Lower leg skin (tissue), 3 donors: ENCODE results near the gene TSPEAR.

Source experiments
- POLR2A ChIP-seq, 2 donors: fragments of 450-650 bp; IDR thresholded peaks; one replicate each; pipeline ENCODE4 v1.6.1; 2016 to 2017; ENCODE audit warnings: antibody characterized with exemption in 2 of 2, mild to moderate bottlenecking in 1 of 2, moderate library complexity in 1 of 2
- TF ChIP-seq, protein P1 (sequence below), 3 donors: fragments of 450-650 bp; IDR thresholded peaks; one replicate each; pipeline ENCODE4 v1.5.1; 2016; ENCODE audit warnings: antibody characterized with exemption in 3 of 3, mild to moderate bottlenecking in 3 of 3, moderate library complexity in 2 of 3

DNA sequence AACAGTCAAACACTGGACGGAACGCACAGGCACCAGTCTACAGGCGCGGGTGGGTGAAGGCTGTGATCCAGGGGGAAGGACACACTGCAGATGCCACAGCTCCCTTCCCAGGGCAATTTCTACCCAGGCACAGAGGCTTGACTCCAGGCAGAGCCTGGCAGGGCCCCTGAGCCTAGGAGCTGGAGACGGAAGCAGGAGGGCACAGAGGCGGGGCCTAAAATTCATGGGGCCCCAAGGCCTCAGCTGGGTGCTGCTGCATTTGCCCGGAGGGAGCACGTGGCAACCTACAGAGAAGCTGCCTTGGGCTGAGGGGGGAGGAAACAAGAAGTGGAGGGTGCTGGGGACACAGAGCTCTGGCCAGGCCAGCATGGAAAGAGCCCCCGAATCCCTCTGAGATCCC is 49.0 kb upstream of the TSPEAR start:
- TF ChIP-seq, protein P1, sequence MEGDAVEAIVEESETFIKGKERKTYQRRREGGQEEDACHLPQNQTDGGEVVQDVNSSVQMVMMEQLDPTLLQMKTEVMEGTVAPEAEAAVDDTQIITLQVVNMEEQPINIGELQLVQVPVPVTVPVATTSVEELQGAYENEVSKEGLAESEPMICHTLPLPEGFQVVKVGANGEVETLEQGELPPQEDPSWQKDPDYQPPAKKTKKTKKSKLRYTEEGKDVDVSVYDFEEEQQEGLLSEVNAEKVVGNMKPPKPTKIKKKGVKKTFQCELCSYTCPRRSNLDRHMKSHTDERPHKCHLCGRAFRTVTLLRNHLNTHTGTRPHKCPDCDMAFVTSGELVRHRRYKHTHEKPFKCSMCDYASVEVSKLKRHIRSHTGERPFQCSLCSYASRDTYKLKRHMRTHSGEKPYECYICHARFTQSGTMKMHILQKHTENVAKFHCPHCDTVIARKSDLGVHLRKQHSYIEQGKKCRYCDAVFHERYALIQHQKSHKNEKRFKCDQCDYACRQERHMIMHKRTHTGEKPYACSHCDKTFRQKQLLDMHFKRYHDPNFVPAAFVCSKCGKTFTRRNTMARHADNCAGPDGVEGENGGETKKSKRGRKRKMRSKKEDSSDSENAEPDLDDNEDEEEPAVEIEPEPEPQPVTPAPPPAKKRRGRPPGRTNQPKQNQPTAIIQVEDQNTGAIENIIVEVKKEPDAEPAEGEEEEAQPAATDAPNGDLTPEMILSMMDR (IDR thresholded peaks at IDR 0.05): no peak
- TF ChIP-seq POLR2A (IDR thresholded peaks at IDR 0.05): no peak
